ENCODE measurements around the gene PSD2.
"Not testable (repeated sequence)": the region's sequence is repeated elsewhere in the genome, so short reads cannot be mapped to it uniquely, and the experiment has no call there.

The PSD2 gene

GRCh38 chr5:139789116-139789844, 6.3 kb upstream of the PSD2 start:
- no peak for DNase-seq (ENCODE audit: low spot score)

- DNase-seq (ENCODE audit: low spot score), result no peak
These were observed 5.8 kb upstream of the PSD2 start for GRCh38 chr5:139789845-139790189.

DNA sequence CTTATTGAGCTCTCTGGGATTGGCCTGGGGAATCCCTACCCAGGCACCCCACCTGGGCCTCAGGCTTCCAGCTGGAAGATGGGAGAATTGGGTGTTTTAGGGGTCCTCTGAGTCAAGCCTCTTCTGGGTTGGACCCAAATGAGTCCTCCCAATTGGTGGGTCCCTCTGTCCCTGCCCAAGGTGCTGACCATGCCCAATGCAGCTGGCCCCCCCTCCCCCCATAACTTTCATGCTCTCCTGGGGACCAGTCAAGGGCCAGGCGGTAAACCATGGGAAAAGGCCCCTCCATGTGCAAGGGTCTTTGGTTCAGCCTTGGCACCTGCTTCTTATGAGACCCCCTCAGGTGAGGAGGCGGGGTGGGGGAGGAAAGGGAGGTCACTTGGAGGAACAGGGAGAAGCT, 3.4 kb upstream of the PSD2 start:
- no peak for DNase-seq (ENCODE audit: low spot score)

GRCh38 chr5:139792655-139793054, 3.0 kb upstream of the PSD2 start:
- DNase-seq (ENCODE audit: low spot score), result not testable (repeated sequence)

DNA sequence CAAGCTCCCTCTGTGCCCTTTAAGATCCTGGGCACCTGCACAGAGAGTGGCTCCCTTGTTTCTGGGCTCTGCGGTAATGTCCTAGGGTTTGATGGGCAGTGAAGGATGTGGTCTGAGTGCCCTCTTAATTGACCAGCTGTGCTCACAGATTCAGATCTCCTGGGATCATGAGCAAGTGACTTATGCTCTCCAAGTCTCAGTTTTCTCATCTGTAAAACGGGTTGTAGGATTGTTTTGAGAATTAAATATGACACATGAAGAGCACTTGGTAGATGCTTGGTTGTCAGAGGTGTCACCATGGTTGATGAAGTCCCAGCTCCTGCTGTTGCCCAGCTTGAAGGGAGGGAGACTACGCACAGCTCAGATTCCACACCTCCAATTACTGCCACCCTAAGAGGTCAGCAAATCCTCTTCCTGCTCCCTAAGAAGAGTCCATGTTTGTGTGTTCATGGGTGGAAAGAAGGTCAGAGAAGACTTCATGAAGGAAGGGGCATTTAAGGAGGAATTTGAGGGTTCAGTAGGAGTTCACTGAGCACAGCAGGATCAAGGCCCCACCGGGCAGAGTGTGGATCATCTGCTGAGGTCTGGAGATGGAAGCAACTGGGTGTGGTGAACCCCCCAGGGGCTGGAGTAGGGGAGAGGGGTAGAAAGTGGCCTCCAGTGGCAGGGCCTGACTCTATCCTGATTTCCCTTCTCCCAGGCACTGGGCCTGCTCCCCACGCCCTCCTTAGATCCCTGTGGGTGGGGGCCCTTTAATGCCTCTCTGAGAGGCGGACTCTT, 1.4 kb upstream of the PSD2 start:
- no peak for DNase-seq (ENCODE audit: low spot score)

GRCh38 chr5:139796061-139796806, 626 bp downstream of the PSD2 start:
- DNase-seq (ENCODE audit: low spot score), result no peak

- DNase-seq (ENCODE audit: low spot score), result no peak
These were observed 1.7 kb downstream of the PSD2 start for GRCh38 chr5:139797335-139797734.

- DNase-seq (ENCODE audit: low spot score), result no peak
These were observed 2.4 kb downstream of the PSD2 start for GRCh38 chr5:139797856-139798510.

DNA sequence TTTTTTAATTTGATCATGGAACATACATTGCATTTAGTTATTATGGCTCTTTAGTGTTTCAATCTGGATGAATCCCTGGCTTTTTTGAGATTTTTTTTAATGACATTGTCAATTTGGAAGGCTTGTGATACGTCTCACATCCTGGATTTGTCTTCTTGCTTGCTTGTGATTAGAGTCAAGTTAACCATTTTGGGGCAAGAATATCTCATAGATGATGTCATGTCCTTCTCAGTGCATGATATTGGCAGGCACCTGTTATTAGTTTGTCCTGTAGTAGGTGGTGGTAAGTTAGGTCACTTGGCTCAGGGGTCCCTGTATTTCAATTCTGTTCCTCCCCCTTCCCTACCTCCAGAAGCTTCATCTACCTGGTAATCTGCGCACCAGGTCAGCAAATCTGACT, 3.3 kb downstream of the PSD2 start:
- DNase-seq (ENCODE audit: low spot score), result no peak

DNA sequence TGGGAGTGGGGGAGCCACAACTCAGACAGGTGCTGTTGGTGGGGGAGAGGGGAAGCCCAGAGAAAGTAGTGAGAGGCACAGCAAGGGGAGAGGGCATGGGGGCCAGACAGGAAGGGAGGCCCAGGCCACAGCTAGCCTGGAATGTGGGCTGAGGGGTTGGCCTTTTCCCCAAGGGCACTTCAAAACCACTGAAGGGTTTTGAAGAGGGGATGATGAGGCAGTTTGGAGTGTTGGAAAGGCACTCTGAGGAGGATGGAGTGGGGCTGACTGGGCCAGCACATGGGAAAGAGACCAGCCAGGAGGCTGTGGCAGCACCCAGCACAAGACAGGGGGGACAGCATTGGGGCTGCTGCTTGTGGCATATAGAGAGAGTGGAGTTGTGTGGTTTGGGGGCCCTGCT, 3.8 kb downstream of the PSD2 start:
- no peak for DNase-seq (ENCODE audit: low spot score)

DNA sequence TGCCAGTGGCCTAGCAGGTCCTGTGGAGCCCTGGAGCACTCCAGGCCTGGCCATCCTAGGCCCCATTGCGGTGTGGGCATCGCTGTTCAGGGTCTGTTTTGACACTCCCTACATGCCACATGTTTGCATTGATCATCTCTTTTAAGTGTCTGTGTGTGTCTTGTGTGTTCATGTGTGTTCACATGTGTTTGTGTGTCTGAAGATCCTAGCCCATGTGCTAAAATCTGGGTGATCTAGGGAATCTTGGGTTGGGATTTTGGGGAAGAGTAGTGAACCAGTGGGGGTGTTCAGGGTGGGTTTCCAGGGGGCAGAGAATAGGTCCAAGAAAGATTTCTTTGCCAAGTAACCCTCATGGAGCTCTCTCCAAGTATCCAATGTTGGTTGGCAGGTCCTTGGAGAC, 8.4 kb downstream of the PSD2 start:
- no peak for DNase-seq (ENCODE audit: low spot score)

- DNase-seq (ENCODE audit: low spot score), result no peak
These were observed 9.3 kb downstream of the PSD2 start for GRCh38 chr5:139804800-139805397.

DNA sequence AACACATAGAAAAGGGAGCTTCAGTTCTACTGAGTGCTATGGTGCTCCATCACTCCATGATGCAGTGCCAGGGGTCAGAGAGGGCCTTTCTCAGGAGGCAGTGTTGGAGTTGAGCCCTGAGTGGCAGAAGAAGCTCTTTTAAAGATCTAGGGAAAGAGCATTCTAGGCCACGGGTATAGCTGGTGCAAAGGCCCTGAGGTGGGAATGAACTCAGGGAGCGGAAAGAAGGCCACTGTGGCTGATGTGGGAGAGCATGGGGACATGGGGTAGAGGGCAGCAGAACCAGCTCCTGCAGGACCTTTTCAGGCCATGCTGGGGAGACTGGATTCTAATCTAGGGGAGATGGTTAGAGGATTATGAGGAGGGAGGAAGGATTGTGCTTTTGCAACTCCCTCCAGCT, 9.9 kb downstream of the PSD2 start:
- no peak for DNase-seq (ENCODE audit: low spot score)

GRCh38 chr5:139806111-139806510, 10.5 kb downstream of the PSD2 start:
- DNase-seq (ENCODE audit: low spot score), result no peak

- no peak for DNase-seq (ENCODE audit: low spot score)
These were observed 11.4 kb downstream of the PSD2 start for GRCh38 chr5:139806726-139807646.

DNA sequence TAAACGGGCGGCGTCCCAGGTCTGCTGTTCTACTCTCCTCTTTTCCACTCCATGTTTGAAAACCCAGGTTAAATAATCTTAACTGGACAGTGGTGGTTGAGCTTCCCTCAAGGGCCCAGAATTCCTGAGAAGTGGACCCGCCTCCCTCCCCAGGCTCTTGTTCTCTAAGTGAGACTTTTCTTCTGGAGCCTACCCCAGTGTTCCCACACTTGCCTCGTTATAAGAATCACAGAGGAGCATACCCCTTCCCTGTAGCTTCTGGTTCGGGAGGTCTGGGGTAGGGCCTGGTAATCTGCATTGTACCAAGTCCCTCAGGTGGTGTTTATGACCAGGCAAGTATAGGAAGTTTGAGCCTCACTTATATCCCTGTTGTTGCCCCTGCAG, 12.0 kb downstream of the PSD2 start:
- no peak for DNase-seq (ENCODE audit: low spot score)

GRCh38 chr5:139808481-139809330, 13.1 kb downstream of the PSD2 start:
- peak; percentile 84 for DNase-seq (ENCODE audit: low spot score)

DNA sequence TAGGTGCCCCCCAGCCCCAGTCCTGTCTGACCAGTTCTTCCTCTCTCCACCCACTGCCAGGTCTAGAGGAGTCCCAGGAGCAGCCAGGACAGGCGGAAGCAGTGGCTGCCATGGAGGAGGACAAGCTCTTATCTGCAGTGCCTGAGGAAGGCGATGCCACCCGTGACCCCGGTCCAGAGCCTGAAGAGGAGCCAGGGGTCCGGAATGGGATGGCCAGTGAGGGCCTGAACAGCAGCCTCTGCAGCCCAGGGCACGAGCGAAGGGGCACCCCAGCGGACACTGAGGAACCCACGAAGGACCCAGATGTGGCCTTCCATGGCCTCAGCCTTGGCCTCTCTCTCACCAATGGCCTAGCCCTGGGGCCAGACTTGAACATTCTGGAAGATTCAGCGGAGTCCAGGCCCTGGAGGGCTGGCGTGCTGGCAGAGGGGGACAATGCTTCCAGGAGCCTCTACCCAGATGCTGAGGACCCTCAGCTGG, 13.8 kb downstream of the PSD2 start:
- no peak for DNase-seq (ENCODE audit: low spot score)

DNA sequence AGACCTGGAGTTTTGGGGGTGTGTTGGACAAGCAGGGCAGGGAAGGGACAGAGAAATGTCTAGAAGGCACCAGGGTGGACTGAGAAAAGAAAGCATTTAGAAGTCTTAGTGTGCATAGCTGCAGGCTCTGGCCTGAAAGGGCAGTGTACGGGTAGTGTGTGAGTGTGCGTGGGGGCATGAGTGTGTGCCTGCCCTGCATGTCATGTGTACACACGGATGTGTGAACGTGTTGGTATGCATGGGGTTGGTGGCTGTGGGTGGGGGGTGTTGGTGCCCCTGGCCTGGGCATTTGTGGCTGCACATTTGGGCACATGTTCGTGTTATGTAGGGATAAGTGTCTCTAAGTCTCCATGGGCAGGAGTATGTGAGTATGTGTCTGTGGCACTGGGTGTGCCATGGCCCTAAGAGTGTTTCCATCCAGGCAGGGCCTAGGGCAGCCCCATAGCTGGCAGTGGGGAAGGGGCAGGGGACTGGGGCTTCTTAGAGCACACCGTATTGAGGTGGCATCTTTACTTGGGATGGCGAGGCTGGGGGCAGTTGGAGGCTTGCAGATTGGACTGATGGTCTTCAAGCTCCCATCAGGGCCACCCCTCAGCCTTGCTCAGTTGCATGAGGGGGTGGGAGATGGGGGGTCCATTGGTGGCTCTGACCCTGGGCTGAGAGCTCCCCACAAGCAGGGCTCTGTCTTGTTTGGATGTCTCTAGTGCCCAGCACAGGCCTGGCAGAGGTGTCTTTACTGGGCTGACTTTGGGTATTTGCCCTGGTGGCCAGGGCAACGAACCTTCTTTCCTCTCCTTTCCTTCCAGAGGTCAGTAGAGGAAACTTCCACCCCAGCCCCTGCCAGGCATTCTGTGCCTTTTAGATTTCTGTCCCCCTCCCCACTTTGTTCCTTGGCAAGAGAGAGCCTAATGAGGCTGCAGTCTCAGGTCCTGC, 15.0 kb downstream of the PSD2 start:
- DNase-seq (ENCODE audit: low spot score), result no peak

Data from AG08396 (cell line).